GM19463 (cell line): Measurements from ENCODE around the gene ALDOC.

Source experiments
- ATAC-seq: cut with Tn5 transposase; IDR thresholded peaks from one replicate; pipeline ENCODE4 v1.9.1; 2021; ENCODE audit warnings: mild to moderate bottlenecking, moderate library complexity; ENCODE audit not compliant: unreplicated experiment

Gene ALDOC

GRCh38 chr17:28553000-28553505 is 23.6 kb downstream of the ALDOC start:
- no peak for ATAC-seq

- ATAC-seq = peak; percentile 67
Measured at GRCh38 chr17:28552176-28552999, 24.3 kb downstream of the ALDOC start, which contains the start of gene UNC119. Gene UNC119 (minus strand): TSS chr17:28552624. CDS start chr17:28552557, 67 bp downstream.

DNA sequence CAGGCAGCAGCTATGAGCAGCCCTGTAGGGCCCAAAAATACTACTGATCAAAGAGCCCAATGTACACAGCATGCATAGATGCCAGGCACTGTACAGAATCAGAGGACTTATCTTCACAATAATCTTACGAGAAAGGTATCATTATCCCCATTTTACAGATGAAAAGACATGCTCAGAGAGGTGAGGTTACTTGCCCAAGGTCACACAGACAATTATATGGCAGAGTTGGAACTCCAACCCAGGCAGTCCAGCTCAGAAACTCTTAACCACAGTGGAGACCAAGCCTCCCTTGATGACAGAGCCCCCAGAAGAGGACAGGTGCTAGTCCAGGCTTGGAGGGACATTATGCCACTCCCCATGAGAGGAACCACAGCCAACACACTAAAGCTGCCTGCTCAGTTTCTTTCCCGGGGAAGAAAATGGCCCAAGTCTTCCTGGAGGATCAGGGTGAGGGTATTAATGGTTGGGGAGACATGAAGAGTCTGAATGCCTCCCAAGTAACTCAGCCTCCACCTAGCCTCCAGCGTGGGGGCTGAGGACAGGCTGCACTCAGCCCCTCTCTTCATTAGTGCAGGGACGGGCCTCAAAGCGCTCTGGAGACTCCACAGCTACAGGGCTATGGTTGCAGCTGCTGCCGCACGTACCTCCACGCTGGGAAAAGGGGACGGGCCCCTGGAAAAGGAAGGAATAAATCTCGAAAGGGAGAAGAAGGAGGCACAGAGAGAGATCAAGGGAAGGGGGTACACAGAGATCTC is 25.1 kb downstream of the ALDOC start:
- ATAC-seq = no peak

- no peak for ATAC-seq
Measured at GRCh38 chr17:28550858-28551257, 25.8 kb downstream of the ALDOC start.

DNA sequence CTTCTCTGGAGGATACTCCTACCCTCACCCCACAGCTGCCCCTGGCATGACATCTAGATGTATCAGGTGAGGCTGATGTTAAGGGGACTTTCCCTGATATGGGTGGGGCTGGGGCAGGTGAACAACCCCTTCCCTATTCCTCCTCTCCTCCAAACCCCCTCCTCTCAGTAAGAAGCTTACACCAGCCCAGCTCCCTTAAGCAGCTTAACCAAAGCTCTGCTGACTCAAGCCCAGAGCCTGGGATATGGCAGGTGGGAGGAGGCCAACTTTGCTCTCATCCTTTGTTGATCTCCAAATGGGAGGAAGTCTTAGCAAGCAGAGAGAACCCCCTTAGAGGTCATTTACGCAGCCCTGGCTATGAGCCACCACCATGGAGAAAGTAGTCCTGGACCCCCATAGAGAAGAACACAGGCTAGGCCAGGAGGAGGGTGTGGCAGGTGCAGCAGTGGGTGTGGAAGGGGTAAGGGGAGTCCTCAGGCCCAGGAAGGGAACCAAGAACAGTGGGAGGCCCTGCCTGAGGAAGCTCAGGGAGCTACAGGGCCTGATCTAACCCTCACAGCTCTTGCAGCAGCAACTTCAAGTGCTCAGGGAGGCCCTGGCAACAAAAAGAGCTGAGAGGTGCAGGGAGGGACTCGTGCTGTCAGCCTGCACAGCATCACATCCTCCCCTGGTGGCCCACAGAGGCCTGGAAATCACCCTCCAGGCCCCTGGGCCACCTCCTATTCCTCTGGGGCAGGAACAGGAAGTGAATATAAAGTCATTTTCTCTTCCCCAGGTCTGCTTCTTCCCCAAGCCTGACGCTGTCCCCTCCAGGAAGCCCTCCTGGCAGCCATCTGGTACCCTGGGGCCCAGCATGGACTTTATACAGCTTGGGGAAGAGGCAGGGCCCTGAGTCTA is 27.2 kb downstream of the ALDOC start:
- ATAC-seq = peak; percentile 41

DNA sequence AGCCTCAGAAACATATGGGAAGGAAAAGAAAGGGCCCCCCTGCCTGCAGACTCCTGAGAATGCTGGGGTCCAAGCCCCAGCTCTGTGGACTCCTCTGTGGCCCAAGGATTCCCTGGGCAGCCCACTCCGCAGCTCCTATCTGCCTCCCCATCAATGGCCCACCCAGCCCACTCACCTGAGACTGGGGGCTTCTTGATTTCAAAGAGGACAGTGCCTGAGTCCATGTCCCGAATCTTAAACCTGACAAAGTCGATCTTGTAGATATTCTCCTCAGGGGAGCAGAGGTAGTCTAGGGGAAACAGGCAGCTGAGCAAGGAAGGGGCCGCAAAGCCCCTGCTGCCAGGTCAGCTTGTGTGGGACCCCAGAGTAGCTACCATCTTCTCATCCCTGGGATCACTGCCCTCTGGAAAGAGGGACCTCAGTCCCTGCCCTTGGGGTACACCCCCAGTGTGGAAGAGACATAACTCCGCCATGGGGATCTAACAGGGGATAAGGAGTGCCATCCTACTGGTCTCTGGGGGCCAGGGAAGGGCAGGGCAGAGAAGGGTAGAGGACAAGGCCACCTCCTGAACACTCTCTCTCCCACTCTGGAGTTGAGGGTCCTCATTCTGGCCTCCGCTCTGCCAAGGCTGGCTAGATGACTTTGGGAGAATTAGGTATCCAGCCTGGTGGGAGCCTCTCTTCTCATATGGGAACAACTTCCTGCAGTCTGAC is 28.1 kb downstream of the ALDOC start:
- ATAC-seq = no peak

DNA sequence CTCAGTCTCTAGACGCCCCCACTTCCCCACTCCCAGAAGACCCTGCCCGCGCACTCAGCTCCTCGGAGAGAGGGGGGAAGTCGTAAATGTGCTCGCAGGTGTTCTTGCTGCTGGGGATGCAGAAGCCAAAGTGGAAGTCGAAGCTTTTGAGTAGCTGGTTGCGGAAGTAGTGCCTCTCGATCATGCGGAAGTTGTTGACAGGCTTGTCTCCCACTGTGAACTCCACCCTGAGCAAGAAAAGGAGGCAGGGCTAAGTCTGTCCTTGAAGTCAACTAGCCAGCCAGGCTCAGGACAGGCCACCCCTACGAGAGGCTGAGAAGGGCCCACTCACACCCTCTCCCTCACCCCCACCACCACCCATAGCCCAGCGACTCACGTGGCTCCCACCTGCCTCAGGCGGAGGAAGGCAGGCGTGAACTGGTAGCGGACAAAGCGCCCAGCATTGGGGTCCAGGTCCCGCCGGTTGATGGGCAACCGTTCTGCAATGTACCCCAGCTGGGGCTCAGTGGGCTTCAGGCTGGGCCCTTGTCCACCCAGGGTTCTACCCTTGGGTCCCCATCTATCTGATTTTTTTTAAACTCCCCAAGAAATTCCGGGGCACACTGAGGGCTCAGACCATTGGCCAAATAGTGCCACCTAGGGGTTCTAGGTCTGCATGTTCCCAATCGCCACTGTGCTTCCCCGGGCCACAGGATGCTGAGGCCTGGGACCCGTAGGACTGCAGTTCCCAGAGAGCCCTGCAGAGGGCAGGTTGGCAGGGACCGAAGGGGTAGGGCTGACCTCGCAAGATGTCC is 28.9 kb downstream of the ALDOC start:
- peak; percentile 32 for ATAC-seq

DNA sequence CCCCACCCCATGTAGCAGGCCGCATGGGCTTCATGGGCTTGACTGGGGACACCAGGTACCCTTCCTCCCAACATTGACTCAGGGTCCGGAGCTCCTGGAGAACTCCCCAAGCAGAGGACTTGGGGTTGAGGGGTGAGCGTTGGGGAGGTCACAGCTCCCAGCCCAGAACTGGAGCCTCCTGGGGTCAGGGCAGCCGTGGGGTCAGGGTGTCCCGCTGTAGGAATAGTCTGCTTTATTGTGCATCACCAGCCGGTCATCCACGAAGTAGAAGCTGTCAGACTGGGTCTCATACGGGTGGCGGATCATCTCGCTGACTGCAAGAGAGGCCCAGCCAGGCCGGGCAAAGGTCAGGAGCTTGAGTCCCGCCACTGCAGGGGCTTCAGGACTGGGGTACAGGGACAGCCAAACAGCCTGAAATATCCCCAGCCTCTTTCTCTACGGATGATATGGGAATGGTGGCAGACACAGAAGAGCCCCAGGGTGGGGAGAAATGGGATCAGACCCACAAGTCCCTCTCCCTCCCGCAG is 29.5 kb downstream of the ALDOC start:
- no peak for ATAC-seq

DNA sequence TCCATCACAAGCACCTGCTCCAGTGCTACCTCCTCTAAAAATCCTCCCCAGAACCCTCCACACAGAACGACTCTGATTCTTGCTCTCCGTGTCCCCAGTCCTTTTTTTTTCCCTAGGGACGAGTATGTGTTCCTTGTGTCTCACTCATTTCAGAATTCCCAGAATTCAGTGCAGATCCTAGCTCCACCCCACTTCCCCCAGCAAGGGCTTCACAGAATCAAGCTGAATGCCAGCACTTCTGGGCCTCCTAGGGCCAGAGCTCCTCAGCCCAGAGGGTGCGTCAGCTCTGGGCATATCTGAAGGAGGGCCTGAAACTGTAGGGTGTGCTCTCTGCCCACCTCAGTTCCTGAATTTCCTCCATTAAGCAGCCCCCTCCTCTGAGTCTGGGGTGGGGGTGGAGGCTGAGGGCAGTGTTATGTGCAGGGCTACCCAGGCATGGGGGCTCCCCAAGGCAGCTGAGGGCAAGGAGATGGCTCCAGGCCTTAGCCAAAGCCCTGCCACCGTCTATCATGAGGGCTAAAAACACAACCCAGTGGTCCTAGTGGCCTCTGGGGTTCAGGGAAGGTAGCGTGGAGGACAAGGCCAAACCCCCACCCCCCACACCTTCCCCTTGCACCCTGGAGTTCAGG is 30.8 kb downstream of the ALDOC start:
- ATAC-seq = no peak

DNA sequence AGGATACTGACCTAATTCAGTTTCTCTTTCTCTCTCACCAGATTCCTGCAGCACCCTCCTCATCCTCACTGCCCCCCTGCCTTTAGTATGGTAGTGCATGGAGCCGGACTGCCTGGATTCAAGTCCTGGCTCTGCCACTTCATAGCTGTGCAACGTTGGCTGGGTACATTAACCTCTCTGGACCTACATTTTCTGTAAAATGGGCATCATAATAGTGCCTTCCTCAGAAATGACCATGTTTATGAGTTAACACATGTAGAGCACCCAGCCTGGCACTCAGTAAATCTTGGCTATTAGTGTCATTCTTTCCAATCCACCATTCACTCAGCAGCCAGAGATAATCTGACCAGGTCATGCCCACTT is 31.6 kb downstream of the ALDOC start:
- no peak for ATAC-seq

GRCh38 chr17:28544402-28545140 is 32.1 kb downstream of the ALDOC start:
- ATAC-seq = no peak

GRCh38 chr17:28541439-28541838 is 35.3 kb downstream of the ALDOC start:
- no peak for ATAC-seq

DNA sequence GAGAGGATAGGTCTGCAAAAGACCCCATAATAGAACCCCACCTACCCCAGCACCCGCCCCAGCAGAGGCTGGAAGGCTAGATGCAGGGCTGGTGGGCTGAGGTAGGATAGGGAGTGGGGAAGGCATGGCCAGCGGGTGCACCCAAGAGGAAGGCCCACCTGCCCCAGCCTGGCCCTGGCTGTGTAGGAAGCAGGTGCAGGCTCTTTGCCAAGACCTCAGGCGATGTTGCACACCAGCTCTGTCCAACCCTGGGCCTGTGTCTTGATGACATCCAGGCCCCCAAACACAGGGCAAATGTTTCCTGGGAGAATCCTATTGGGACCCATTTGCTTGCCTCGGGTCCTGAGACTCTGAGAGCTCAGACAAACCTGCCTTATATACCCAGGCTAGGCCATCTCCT is 36.5 kb downstream of the ALDOC start:
- ATAC-seq = no peak

- ATAC-seq = no peak
Measured at GRCh38 chr17:28538296-28538895, 38.3 kb downstream of the ALDOC start.

GRCh38 chr17:28537219-28537610 is 39.5 kb downstream of the ALDOC start:
- no peak for ATAC-seq

GRCh38 chr17:28536532-28537218 is 40.0 kb downstream of the ALDOC start:
- no peak for ATAC-seq

GRCh38 chr17:28534740-28535375 is 41.8 kb downstream of the ALDOC start:
- no peak for ATAC-seq
